HCEC 1CT (cell line): ENCODE data around the gene UMODL1.
A peak's percentile ranks its signal among the peaks of the same experiment; 100 is the strongest.

ENCODE experiments used
- DNase-seq: peaks from one replicate; pipeline ENCODE4 v3.0.0-alpha.2; 2017

The UMODL1 gene, protein sequence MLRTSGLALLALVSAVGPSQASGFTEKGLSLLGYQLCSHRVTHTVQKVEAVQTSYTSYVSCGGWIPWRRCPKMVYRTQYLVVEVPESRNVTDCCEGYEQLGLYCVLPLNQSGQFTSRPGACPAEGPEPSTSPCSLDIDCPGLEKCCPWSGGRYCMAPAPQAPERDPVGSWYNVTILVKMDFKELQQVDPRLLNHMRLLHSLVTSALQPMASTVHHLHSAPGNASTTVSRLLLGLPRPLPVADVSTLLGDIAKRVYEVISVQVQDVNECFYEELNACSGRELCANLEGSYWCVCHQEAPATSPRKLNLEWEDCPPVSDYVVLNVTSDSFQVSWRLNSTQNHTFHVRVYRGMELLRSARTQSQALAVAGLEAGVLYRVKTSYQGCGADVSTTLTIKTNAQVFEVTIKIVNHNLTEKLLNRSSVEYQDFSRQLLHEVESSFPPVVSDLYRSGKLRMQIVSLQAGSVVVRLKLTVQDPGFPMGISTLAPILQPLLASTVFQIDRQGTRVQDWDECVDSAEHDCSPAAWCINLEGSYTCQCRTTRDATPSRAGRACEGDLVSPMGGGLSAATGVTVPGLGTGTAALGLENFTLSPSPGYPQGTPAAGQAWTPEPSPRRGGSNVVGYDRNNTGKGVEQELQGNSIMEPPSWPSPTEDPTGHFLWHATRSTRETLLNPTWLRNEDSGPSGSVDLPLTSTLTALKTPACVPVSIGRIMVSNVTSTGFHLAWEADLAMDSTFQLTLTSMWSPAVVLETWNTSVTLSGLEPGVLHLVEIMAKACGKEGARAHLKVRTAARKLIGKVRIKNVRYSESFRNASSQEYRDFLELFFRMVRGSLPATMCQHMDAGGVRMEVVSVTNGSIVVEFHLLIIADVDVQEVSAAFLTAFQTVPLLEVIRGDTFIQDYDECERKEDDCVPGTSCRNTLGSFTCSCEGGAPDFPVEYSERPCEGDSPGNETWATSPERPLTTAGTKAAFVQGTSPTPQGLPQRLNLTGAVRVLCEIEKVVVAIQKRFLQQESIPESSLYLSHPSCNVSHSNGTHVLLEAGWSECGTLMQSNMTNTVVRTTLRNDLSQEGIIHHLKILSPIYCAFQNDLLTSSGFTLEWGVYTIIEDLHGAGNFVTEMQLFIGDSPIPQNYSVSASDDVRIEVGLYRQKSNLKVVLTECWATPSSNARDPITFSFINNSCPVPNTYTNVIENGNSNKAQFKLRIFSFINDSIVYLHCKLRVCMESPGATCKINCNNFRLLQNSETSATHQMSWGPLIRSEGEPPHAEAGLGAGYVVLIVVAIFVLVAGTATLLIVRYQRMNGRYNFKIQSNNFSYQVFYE

GRCh38 chr21:42071146-42071737, at the start of gene UMODL1:
Gene UMODL1 (plus strand): TSS chr21:42071317. CDS start chr21:42071317, 0 bp downstream.
- DNase-seq: no peak

DNA sequence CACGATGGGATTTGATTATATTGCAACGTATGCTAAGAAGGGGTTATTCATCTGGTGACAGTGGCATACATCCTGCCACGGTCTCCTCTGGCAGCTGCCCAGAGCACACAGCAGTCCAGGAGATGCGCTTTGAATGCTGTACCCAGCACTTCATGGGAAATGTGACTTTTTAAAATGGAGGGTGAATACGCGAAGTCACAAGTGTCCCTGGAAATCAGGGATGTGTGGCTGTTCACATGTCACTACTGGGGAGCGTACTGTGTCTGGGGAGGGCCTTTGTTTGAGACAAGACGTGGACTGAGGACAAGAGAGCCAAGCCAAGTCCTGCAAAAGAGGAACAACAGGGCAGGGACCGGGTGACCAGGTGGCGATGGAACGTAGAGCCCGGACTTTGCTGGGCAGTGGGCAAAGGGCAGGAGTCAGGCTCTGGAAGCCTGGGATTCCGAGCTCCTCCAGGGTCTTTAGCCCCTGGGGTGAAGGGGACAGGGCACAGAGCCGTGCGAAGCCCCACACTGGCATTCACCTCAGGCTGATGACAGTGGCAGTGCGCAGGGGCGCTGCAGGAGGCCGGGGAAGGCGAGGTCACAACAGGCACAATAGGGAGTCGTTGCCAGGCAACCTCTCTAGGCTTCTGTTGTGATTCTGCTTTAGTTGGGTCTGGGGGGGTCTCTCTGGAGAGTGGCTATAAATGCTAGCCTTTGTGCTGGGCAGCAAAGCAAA, 49.6 kb upstream of the UMODL1 start:
- no peak for DNase-seq

- no peak for DNase-seq
Observed at GRCh38 chr21:42022091-42022430, 49.1 kb upstream of the UMODL1 start.

DNA sequence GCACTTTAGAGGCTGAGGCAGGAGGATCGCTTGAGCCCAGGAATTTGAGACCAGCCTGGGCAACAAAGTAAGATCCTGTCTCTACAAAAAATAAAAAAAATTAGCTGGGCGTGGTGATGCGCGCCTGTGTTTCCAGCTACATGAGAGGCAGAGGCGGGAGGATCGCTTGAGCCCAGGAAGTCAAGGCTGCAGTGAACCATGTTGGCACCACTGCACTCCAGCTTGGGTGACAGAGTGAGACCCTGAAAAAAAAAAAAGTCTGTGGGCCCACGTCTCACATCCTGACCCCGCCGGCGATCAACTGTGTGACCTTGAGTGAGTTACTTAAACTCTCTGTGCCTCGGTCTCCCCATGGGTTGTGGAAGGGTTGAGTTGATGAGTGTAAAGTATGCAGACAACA, 48.2 kb upstream of the UMODL1 start:
- DNase-seq: no peak

- DNase-seq: peak; percentile 49
Observed at GRCh38 chr21:42025376-42026081, 45.6 kb upstream of the UMODL1 start.

DNA sequence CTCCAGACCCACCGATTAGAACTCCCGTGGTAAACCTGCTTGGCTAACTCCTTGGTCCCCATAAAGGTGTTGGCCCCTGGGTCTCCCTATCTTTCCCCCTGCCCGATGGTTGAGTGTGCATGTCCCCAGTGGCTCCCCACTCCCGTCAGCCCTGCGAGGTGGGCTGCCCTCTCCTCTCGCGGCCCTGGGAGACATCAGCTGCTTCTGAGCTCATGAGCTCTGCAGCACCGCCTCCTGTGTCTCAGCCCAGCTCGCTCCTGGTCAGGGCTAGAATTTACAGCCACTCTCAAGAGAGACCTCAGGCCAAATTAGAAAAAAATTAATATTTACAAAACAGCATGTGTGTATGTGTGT, 45.1 kb upstream of the UMODL1 start:
- no peak for DNase-seq

- DNase-seq: no peak
Observed at GRCh38 chr21:42027085-42027821, 43.9 kb upstream of the UMODL1 start.

DNA sequence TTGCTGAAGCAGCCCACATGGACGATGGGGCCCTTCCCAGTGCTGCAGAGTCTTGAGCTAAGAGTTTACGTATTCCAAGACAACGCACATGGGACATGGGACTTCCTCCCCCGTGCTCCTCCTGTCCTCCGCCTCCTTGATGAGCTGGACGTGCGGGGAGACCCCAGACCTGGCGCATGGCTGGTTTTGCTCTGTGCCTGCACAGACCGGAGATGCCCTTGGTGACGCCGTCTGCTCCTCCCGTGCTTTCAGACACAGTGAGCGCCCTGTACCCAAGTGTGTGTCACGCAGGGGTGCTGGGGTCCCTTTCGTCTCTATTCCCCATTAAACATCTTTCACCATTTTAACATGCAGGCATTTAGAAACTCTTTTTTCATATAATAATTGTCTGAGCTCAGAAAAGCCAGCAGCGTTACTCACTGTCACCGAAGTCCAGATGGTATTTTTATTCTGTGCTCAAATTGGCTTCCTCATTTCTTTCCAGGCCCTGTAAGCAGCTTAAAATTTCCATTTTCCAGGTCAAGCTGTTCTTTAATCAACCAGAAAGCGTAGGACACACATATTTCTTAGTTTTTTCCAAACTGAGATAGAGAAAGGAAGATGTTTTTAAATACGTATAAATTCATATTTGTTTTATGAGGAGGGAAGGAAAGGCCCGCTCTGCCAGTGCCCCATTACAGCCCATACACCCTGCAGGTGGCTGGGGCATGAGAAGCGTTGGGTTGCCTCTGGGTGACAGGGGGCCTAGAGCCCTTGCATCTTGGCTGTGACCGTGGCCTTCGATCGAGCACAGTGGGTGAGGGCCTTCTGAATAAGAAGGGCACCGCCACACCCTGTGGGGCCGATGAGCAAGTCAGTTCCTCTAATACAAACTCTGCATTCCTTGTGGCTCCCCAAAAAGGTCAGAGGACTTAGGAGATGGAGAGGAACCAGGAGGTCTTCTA, 43.0 kb upstream of the UMODL1 start:
- no peak for DNase-seq

- no peak for DNase-seq
Observed at GRCh38 chr21:42028766-42029425, 42.2 kb upstream of the UMODL1 start.

GRCh38 chr21:42030311-42030710, 40.8 kb upstream of the UMODL1 start:
- no peak for DNase-seq

- DNase-seq: no peak
Observed at GRCh38 chr21:42031241-42031640, 39.9 kb upstream of the UMODL1 start.

DNA sequence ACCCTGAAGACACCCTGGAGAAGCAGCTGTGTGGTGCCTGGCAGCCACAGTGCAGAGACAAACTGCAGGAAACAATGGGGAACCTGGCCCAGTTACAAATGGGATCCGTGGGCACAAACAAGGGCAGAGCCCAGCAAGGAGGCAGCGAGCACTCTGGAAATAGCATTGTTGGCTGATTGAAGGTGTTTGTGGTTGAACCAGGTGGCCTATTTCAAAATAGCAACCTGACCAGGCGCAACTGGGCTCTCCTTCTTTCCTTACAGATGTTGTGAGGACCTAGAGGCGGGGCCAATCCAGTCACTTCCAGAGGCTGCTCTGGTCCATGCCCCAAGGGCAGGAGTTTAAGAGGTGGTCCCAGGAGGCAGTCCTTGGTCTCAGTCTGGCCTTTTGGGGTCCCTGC, 39.3 kb upstream of the UMODL1 start:
- no peak for DNase-seq

DNA sequence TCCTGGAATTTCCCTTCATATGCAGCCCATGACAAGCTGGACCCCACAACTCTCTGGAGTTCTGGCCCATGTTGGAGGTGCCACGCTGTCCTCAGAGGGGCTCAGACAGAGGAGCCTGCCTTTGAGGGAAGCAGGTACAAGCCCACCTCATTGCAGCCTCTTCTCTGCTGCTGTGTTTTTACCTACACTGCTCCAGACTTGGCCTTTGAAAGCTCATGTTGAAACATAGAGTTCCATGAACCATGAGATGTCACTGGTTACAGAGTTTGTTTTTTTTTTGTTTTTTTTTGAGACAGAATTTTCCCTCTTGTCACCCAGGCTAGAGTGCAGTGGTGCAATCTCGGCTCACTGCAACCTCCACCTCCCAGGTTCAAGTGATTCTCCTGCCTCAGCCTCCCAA, 38.9 kb upstream of the UMODL1 start:
- DNase-seq: no peak

DNA sequence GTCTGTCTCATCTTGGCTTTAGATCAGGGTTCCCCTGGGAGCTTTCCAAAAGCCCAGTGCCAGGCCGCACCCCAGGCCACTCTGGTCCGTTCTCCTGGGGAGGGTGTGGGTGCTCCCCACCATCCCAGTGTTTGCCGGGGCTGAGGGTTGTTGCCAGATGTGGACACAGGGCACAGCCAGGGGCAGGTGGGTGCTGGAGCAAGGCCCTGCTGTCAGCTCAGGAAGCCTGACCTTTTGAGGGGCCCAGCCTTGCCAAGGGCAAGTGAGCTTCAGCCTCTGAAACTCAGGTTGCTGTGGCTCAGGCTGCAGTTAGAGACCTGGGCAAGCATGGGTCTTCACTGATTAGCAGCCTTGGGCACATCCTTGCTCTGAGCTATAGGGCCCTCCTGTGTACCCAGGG, 38.1 kb upstream of the UMODL1 start:
- DNase-seq: no peak

DNA sequence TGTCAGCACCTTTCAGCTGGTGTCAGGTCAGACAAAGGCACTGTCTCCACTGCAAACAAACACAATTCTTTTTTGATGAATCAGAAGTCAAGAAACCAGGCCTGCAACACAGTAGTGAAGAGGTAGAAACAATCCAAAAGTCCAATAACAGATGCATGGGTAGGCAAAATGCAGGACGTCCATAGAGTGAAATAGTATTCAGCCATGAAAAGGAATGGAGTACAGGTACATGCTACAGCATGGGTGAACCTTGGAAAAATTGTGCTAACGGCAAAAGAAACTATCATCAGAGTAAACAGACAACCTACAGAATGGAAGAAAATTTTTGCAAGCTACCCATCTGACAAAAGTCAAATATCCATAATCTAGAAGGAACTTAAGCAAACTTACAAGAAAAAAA, 34.8 kb upstream of the UMODL1 start:
- no peak for DNase-seq

- no peak for DNase-seq
Observed at GRCh38 chr21:42037516-42037915, 33.6 kb upstream of the UMODL1 start.

GRCh38 chr21:42037943-42038342, 33.2 kb upstream of the UMODL1 start:
- DNase-seq: no peak

DNA sequence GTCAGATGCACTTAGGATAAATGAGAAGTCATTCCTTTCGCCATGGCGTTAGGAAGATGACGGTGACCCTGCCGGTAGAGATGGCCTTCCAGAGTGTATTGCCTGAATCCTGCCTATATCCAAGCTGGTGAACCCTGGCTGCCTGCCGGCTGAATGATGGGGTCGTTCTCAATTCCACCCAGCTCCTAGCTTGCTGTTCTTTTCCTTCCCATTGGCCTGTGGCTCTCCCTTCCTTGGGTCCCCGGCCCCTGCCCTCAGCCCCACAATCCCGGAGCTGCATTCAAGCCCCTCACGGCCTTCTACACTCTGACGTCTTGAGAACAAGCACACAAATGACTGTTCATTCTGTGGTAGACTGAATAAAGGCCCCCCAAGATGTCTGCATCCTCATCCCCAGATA, 32.7 kb upstream of the UMODL1 start:
- DNase-seq: no peak

GRCh38 chr21:42038826-42039425, 32.2 kb upstream of the UMODL1 start:
- DNase-seq: peak; percentile 67
